NCI-H2196 treated with DMSO at 0.1 percent for 48 hours (cell line): ENCODE data around the gene SUMF1.
"Not testable (repeated sequence)": the region's sequence is repeated elsewhere in the genome, so short reads cannot be mapped to it uniquely, and the experiment has no call there.

Experiments used
- DNase-seq: peaks from one replicate; lab custom pipeline; 2025; ENCODE audit not compliant: unreplicated experiment; lab: John Stamatoyannopoulos, UW

Gene SUMF1

DNA sequence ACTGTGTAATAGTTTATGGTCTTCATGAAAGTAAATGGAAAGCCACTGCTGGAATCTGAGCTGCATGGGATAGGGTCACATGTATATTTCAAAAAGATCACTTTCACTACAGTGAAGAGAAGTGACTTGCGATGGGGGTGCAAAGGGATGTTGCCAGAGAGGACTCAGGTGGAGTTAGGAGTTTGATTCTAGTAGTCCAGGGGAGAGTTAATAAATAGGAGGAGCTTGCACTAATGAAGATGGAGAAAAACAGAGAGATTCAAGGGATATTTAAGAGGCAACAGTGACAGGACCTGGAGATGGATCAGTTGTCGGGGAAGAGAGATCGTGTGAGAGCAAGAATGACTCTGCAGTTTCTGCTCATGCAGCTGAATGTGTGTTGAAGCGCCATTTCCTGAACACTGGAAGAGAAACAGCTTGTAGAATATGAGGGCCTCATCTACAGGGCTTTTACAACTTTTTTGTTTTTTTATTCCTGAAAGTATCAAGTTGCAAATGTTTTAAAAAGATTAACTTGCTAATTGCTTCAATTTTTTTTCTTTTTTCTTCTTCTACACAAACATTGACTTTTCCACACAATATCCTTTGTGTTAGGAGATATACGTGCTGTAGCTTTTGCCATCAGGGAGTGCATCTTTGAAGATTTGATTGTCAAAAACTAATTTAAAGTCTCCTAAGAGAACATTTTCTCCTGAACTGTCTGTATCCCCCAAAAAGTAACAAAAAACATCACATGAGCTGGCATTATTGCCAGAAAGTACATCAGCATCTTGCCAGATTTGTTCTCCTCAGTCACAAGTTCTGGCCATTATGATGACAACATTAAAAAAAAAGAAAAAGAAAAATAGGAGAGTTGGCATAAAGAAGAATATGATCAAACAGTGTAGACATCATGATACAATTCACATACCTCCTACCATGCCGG lies 126.4 kb downstream of the SUMF1 start:
- no peak for DNase-seq

DNA sequence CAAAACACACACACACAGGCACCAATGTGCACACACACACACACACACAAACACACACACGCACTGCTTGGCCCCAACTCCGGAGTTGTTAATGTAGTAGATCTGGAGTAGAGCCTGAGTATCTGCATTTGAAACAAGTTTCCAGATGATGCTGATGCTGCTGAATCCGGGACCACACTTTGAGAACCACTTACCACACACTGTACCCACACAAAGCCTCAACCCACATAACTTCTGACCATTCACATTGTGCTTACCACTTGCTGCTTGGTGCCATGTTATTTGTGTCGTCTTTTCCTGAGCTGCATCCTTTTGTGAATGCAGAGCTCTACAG lies 127.0 kb downstream of the SUMF1 start:
- no peak for DNase-seq

DNA sequence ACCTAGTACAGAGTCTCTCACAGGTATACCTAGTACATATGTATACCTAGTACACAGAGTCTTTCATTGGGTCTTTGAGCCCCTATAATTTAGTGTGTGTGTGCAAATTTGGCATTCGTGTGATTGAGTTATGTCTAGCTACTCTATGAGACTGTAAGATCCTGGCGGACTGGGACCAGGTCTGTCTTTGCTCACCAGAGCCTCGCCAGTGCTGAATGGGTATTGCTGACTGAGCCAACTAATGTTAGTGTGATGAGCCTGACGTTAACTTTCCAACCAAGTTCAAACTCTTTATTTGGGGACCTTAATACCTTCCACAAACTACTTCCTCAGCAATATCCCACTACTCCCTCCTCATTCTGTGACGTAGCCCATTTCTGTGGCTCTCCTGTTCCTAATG lies 128.3 kb downstream of the SUMF1 start:
- DNase-seq, result no peak

DNA sequence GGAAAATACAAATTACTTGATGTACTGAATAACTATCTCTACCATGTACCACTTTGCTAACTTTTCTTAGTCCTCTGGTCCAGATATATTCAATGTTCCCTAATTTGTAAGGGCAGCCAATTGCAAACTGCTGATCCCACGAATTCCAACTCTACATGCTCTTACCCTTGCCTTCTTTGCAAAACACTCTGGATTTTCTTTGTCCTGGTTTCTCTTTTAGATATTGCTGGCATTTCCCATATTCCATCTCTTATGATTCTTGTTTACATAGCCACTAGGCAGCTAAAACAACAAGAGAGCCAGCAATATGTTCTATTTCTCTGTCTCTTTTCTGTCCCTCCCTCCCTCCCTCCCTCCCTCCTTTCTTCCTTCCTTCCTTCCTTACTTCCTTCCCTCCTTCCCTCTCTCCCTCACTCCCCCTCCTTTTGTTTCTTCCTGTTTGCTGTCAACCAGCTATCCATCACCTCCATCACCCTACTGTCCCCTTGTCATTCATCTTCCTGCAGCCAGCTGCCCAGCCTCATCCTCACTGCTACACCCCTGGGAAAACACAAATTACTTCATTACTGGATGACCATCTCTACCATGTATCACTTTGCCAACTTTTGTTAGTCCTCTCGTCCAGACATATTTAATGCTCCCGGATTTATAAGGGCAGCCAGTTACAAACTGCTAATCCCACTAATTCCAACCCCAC lies 130.1 kb downstream of the SUMF1 start:
- no peak for DNase-seq

DNA sequence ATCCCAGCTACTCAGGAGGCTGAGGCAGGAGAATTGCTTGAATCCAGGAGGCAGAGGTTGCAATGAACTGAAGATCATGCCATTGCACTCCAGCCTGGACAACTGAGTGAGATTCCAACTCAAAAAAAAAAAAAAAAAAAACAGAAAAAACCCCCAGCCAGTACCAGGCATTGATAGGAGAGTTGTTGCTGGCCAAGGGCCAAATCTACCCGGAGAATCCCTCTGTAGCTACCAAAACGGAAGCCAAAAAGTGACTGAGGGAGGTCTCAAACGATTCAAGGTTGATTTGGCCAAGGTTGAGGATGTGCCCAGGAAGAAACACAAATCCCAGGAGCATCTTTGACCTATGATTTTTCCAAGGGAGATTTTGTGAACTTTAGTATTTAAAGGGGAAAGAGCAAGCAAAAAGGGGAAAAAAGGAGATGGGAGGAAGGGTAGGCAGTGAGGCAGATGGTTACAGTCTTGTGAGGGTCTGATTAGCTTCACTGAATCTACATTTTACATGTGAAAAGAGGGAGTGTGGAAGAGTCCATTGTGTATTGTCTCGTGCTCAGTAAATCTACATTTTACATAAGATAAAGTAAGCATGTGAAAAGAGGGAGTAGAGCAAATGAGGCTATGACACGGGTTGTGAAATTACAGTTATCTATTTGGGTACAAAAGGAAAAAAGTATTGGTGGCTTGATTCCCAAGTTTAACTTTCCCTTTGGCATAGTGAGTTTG lies 131.1 kb downstream of the SUMF1 start:
- DNase-seq, result no peak

DNA sequence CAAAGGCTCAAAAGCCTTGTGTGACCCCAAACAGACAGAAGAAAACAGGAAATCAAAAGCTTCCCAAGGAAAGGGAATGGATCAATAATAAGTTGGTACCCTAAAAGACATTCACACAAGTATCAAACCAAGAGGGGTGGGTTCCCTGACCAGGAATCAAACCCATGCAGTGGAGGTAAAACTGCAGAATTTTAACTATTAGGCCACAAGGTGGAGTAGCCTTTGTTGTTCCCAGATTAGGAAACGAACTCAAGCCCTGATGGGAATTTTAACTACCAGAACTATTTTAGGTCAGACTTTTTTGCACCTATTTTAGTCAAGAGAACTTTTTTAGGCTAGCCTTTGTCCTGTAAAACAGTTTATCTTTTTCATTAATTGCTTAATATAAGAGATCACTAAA lies 132.5 kb downstream of the SUMF1 start:
- DNase-seq, result no peak

DNA sequence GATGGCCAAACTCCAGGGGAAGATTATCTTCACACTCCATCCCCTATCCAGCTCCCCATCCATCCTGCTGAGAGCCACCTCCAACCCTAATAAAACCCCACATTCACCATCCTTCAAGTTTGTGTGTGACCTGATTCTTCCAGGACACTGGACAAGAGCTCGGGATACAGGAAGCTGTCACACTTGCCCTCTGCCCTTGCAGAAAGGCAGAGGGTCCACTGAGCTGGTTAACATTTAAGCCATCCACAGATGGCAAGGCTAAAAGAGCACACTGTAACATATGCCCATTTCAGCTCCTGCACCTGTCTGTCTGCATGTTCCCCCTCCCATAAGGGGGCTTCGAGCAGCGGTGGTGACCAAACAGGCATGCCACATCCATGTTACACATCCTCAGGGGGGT lies 134.1 kb downstream of the SUMF1 start:
- no peak for DNase-seq

DNA sequence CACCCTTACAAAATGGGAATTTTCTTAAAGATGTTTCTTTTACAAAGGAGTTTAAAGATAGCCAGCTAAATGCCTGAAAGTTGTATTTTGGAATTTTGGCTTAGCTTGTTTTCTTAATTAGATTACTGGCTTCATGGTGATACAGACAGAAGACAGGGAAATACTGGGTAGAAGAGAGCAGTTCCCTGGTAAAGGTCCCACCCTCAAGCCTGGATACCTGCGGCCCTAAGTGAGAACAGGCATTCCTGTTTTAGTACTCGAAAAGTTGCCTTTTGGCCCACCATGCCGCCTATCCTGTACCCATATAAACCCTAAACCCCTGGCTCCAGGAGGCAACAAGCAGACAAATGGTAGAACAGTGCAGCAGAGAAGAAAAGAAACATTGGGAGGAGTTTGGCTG lies 134.5 kb downstream of the SUMF1 start:
- DNase-seq, result no peak

DNA sequence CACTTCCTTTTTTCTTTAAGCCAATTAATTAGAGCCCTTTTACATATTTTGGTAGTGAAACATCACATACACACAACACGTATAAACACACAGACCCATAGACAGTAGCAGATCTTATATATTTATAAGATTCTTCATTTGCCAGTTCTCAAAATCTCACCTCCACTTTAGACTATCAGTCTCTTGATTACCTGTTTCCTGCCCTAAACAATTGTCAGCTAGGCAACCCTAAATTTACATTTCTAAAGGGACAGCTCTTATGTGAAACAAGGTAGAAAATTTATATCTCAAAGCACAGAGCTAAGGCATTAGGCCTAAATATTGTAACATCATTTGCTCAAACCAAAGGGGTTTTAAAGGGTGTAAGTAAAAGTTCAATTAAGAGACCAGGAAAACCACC lies 135.0 kb downstream of the SUMF1 start:
- no peak for DNase-seq

DNA sequence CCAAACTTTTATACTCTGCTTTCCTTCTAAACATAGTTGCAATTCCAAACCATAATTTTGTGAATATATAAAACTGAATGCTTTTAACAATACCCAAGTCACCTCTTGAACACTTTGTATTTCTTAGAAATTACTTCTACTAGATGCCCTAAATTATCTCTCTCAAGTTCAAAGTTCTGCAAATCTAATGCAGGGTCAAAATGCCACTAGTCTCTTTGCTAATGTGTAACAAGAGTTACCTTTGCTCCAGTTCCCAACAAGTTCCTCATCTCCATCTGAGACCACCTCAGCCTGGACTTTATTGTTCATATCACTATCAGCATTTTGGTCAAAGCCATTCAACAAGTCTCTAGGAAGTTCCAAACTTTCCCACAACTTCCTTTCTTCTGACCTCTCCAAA lies 137.3 kb downstream of the SUMF1 start:
- DNase-seq, result not testable (repeated sequence)

DNA sequence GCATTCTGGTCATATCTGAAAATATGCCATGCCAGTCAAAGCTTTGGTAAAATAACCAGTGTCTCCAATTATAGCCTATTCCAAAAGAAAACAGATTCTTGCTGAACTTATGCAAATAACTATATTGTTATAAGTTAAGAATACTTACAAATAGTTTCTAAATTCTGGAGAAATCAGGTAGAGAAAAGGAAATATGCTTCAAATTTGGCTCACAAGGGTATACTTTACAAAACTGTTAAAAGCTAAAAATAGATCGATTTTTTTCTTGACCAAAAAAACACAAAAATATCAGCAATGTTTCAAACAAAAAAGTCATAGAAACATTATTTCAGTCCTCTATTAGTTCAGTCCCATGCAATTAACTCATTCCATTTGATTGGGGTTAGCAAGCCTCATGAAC lies 140.2 kb downstream of the SUMF1 start:
- no peak for DNase-seq

DNA sequence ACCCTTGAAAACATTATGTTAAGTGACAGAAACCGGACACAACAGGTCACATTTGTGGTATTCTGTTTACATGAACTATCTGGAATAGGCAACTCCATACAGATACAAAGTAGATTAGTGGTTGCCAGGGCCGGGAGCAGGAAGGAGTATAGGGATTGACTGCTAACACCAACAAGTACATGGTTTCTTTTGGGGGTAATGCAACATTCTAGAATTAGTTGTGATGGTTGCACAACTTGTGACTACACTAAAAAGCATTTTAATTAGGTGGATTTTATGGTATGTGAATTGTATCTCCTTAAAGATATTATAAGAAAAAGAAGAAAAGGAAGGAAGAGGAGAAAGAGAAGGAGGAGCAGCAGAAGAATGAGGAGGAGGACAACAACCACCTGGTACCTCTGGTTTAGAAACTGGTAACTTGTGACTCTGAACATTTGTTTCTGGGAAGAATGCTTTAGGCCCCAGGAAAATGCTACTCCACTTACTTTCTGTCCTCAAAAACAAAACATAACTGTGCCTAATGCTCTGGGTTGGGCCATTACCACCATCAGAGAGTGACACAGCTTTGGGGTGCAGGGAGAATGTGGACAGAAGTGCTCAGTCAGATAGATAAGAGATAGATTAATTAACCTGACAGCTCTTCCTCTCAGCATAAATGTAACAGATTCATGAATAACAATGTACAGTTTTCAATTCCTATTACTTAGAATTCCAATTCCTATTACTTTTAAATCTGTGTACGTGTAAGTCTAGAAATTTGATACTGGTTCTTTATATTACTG lies 143.6 kb downstream of the SUMF1 start:
- DNase-seq, result no peak

DNA sequence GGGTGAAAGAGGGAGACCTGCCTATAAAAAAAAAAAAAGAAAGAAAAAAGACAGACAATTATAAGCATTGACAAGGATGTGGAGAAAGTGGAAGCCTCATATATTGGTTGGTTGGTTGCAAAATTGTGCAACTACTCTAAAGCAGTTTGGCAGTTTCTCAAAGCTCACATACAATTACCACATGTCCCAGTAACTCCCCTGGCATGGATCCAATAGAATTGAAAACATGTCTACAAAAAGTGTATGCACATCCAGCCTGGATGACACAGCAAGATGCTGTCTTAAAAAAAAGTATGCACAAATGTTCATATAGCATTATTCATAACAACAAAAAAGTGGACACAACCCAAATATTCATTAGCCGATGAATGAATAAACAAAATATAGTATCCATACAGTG lies 144.4 kb downstream of the SUMF1 start:
- no peak for DNase-seq

DNA sequence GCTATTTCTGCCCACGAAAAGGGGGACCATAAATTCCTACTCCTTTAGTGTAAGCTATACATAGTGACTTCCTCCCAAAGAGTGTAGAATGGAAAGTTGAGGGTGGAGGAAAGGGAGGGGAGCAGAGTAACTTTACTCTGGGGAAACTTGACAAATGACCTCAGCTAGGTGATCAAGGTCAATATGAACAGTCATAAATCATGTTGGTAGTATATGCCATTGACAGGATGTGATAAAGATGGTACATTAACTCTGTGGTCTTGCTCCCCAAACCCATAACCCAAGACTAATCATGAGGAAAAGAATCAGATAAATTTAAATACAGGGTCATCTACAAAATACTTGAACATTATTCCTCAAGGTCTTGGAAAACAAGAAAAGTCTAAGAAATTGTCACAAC lies 145.3 kb downstream of the SUMF1 start:
- no peak for DNase-seq

DNA sequence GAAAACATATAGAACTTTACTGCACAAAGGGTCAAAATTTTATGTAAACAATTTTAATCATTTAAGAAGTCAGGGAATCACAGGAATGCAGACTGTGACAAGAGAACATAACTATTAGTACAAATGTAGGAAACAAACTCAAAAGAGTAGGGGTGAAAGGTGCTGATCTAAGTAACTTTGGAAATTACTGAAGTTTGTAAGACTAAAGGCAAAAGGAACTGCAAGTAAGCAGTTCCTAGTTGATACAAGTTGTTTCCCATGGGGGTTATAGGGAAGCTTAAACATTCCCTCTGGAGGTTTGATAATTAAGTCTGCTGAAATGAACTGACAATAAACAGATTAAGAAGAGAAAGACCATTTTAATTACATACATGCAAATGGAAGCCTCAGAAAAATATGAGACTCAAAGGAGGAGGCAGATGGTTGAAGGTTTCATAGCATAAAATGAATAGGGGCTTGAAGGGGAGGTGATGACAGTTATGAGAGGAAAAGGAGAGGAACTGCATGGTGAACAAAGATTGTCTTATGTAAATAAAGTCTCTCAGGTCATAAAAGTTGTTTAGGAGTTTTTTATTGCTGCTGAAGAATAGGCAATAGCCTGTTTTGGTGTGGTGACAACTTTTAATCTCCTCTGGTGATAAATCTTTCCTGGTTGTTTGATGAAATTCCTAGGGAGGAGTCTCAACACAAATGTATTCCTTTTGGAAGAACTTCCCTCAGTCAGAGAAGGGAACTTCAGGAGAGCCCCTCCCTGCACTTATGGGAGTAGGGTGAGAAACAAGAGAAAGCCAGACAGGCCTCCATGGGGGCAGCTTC lies 146.8 kb downstream of the SUMF1 start:
- DNase-seq, result no peak

DNA sequence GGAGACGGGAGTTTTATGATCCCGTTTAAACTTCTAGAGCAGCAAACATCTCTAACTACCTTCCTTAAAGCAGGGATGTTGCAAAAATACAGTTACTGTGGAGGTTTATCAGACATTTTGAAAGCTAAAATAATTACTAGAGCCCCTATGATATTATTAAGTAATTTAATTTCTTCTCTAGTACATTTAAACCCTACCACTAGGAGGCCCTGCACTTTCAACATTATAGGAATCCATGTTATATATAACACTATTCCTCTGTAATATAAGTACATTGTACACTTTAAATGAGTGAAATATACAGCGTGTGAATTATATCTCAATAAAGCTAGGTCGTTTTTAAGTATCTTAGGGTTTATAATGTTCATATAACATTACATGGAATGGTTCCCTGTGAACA lies 152.4 kb downstream of the SUMF1 start:
- DNase-seq, result no peak

DNA sequence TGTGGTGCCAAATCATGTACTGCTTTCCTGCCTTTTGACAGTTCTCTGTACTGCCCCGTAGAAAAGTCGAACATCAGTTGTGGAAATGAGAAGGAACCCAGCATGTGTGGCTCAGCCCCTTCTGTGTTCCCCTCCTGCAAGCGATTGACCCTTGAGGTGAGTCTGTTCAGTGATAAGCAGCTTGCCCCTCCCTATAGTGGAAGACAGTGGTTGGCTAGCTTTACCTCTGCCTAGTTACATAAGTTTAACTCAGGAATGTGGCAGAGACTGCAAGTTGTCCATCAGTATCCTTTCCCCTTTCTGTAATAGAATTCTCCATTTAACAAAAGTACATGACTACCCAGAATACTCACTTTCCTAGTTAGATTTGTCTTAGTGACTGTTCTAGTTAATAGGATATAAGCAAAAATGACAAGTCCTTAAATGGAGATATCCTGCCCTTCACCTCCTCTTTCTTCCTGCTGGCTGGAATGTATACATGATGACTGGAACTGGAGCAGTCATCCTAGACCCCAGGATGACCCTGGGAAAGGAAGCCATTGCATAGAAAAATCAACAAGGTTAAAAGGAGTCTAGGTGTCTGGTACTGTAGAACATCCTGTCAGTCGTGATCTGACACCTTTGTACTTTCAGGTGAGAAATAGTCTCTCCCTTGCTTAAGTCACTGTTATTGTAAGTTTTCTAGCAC lies 153.3 kb downstream of the SUMF1 start:
- DNase-seq, result no peak

DNA sequence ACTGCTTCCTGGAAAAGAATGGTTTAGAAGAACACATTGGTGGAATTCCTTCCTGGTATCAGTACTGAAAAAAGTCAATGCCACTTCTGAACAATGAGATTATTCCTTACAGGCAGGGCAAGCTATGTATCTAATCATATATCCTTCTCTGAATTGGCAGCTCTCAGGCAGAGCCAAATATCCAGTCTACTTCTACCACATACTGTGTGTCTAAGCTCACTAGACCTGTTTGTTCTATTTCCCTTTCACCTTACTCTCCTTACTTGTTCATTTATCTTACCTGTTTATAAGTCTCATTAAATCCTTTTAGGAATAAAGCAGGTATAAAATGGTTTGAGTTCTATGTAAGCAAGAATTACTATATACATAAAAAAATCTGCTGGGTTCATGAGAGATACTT lies 155.6 kb downstream of the SUMF1 start:
- DNase-seq, result no peak
